ENCODE results near the gene EFTUD2.

The EFTUD2 gene

DNA sequence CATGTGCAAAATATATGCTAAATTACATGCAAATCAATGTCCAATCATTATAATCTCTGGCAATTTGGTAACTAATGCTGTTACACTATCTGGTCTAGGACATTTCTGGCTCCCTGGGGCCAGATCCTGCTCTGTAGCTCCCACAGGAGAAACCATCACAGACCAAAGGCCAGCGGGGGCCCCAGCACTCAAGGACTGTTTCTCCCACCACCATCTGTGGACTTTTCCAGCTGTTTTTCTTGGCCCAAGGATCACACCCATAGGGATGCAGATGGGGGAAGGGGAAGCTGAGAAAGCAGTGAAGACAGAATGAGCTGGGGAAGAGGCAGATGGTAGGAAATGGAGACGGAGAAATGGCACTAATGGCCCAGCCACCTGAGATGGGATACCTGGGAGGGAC lies 51.7 kb downstream of the EFTUD2 start, which contains the start of gene HIGD1B:
Gene HIGD1B, plus strand, starts transcription at position 298 of the 400 bp plus-strand sequence. CDS start 270 bp downstream, outside the sequence.
- no peak within 1 kb of the TSS for H3K4me3 ChIP-seq (ENCODE audit: low read depth, low read length)

DNA sequence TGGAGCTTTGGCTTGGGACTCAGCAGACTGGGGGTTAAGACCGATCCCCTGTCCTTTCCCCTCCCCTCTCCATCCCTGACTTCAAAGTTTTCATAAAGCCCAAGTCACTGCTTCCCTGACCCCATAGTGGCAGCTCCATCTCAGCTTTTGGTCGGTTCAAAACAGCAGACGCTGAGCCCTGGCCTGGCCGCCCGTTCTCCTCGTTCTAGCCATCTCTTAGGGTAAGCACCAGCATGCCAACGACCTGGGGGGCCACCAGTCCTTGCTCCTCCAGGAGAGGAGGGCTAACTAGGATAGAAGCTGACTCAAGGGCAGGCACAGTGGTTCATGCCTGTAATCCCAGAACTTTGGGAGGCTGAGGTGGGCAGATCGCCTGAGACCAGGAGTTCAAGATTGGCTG lies 53.0 kb downstream of the EFTUD2 start:
- TF ChIP-seq, protein P1, sequence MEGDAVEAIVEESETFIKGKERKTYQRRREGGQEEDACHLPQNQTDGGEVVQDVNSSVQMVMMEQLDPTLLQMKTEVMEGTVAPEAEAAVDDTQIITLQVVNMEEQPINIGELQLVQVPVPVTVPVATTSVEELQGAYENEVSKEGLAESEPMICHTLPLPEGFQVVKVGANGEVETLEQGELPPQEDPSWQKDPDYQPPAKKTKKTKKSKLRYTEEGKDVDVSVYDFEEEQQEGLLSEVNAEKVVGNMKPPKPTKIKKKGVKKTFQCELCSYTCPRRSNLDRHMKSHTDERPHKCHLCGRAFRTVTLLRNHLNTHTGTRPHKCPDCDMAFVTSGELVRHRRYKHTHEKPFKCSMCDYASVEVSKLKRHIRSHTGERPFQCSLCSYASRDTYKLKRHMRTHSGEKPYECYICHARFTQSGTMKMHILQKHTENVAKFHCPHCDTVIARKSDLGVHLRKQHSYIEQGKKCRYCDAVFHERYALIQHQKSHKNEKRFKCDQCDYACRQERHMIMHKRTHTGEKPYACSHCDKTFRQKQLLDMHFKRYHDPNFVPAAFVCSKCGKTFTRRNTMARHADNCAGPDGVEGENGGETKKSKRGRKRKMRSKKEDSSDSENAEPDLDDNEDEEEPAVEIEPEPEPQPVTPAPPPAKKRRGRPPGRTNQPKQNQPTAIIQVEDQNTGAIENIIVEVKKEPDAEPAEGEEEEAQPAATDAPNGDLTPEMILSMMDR (IDR thresholded peaks at IDR 0.05; ENCODE audit: borderline replicate concordance, insufficient read depth, low read depth, low read length), result no peak
- no peak overlapping the region for H3K4me3 ChIP-seq (ENCODE audit: low read depth, low read length)

More for the DNA sequence above, 51.7 kb downstream of the EFTUD2 start, which contains the start of gene HIGD1B:
- TF ChIP-seq, protein P1 (IDR thresholded peaks at IDR 0.05; ENCODE audit: borderline replicate concordance, insufficient read depth, low read depth, low read length), result no peak

DNA sequence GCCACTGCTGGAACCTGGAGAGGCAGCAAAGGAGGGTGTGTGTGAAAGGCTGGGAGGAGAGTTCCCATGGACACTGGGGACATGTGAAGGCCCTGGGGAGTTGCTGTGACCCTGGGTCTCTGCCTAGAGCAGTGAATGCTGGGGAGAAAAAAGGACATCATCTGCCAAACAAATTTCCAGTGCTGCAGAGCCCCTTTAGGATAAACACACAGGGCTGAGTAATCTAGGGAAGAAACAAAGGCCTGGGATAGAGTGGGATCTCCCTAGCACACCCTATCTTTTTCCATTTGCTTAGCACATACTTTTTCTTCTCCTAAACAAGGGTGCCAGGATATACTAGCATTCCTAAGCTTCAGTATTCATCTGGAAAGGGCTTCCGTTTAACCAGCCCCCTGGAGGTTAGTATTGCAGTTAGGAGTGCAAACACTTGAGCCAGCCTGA lies 54.8 kb downstream of the EFTUD2 start:
- H3K4me3 ChIP-seq (ENCODE audit: low read depth, low read length), result no peak overlapping the region

GRCh38 chr17:44842748-44843147 lies 56.5 kb downstream of the EFTUD2 start:
- TF ChIP-seq, protein P1 (IDR thresholded peaks at IDR 0.05; ENCODE audit: borderline replicate concordance, insufficient read depth, low read depth, low read length), result no peak
- no peak overlapping the region for H3K4me3 ChIP-seq (ENCODE audit: low read depth, low read length)

More for the DNA sequence above, 54.8 kb downstream of the EFTUD2 start:
- TF ChIP-seq, protein P1 (IDR thresholded peaks at IDR 0.05; ENCODE audit: borderline replicate concordance, insufficient read depth, low read depth, low read length), result no peak

- no peak overlapping the region for H3K4me3 ChIP-seq (ENCODE audit: low read depth, low read length)
- TF ChIP-seq, protein P1 (IDR thresholded peaks at IDR 0.05; ENCODE audit: borderline replicate concordance, insufficient read depth, low read depth, low read length), result no peak
Measured at GRCh38 chr17:44840936-44841335, 58.3 kb downstream of the EFTUD2 start.

GRCh38 chr17:44840274-44840673 lies 59.0 kb downstream of the EFTUD2 start:
- TF ChIP-seq, protein P1 (IDR thresholded peaks at IDR 0.05; ENCODE audit: borderline replicate concordance, insufficient read depth, low read depth, low read length), result no peak
- no peak overlapping the region for H3K4me3 ChIP-seq (ENCODE audit: low read depth, low read length)

- H3K4me3 ChIP-seq (ENCODE audit: low read depth, low read length), result no peak overlapping the region
- TF ChIP-seq, protein P1 (IDR thresholded peaks at IDR 0.05; ENCODE audit: borderline replicate concordance, insufficient read depth, low read depth, low read length), result no peak
Measured at GRCh38 chr17:44837196-44837595, 62.0 kb downstream of the EFTUD2 start.

Data from GM12875 (cell line).